ENCODE results near the gene ALDOA.

ALDOA gene

DNA sequence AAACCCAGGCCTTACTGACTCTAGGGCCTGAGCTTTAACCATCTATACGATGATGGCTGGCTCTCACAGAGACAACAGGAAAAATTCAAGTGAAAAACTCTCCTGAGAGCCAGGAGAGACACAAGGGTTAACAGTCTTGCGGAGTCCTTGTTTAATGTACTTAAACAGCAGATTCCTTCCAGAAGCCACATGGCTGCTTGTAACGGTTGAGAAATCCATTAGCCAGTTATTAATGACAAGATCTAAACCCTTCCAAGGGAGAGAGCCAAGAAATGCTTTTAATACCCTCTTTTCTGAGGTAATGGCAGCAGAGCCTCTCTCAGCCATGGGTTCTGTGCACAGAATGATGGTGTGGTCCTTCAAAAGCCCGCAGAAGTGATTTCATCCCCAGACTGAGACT, 5.2 kb upstream of the ALDOA start:
- DNase-seq: no peak
- Histone ChIP-seq H3K4me3 (ENCODE audit: insufficient read depth, low read depth, low read length, poor library complexity, severe bottlenecking) (no peak overlapping the region), H3K27ac (ENCODE audit: insufficient read depth, low read length, poor library complexity, severe bottlenecking) (no peak overlapping the region), H3K9me3 (ENCODE audit: control insufficient read depth, low read length) (no peaks in the 10 kb centered on the region), H3K36me3 (ENCODE audit: control insufficient read depth, insufficient read depth, low read length) (no peaks in the 10 kb centered on the region), H3K27me3 (replicated peaks; ENCODE audit: control insufficient read depth, insufficient read depth, low read length, poor library complexity, severe bottlenecking) (no peaks in the 10 kb centered on the region), H3K4me1 (ENCODE audit: control insufficient read depth, insufficient read depth, low read length, poor library complexity, severe bottlenecking) (peaks cover 10% of the 10 kb centered on the region)

DNA sequence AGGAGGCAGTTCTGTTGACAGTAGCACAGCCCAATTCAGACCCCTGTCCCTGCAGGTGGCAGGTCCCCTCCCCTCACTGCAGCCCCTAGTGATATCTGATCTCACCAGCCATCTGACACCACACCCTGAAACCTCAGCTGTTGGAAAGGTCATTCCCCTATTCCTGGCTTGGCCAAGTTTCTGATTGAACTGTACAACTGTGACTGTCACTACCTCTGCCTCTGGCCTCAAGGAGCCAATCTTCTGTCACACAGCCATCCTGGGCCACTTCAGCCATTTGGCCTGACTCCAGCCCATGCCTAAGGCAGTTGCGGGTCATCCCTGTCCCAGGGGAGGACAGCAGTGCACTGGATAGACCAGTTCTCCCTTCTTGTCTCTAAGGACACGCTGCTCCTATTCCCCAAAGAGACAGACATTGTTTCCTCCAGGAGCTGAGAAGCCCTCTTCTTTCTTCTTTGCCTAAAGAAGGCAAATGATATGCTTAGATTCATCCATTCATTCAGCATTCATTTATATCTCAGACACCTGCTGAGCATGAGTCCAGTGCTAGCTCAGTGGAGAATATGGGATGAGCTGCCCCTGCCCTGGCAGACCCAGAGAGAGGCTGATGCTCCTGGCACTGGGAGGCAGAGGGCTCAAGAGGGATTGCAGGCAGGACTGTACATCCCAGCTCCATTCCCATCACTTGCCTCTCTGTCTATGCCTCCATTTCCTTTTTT, 4.6 kb upstream of the ALDOA start:
- no peaks in the 10 kb centered on the region for H3K9me3 ChIP-seq (ENCODE audit: control insufficient read depth, low read length)
- H3K36me3 ChIP-seq (ENCODE audit: control insufficient read depth, insufficient read depth, low read length): no peaks in the 10 kb centered on the region
- no peak overlapping the region for H3K27ac ChIP-seq (ENCODE audit: insufficient read depth, low read length, poor library complexity, severe bottlenecking)
- no peak overlapping the region for H3K4me3 ChIP-seq (ENCODE audit: insufficient read depth, low read depth, low read length, poor library complexity, severe bottlenecking)
- no peak for DNase-seq
- H3K4me1 ChIP-seq (ENCODE audit: control insufficient read depth, insufficient read depth, low read length, poor library complexity, severe bottlenecking): peaks cover 10% of the 10 kb centered on the region
- no peaks in the 10 kb centered on the region for H3K27me3 ChIP-seq (replicated peaks; ENCODE audit: control insufficient read depth, insufficient read depth, low read length, poor library complexity, severe bottlenecking)

DNA sequence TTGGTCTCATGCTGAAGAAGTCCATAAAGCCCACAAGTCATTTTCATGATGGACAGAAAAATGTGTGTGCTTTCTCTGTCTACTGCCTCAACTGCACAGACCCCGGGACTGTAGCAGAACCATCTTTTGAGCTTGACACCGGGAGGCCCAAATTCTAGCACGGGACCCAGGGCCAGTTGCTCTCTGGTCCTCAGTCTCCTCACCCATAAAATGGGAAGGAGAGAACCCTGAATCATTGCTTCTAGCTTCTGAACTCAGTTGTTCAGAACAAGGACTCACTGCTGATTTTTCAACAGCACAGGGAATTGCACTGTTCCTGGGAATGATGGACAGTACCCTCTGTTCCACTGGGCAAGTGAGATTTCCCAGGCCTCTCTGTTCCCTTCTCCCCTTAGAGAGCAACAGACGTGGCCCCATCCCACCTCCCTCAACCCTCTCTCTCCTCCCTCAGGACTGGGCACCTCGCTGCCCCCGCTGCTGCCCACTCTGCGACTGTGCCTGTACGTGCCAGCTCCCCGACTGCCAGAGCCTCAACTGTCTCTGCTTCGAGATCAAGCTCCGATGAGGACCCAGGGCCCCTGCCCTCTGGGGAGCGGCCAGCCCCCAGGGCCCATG, 2.2 kb upstream of the ALDOA start:
- peaks cover 12% of the 10 kb centered on the region for H3K36me3 ChIP-seq (ENCODE audit: control insufficient read depth, insufficient read depth, low read length)
- DNase-seq: no peak
- H3K27ac ChIP-seq (ENCODE audit: insufficient read depth, low read length, poor library complexity, severe bottlenecking): peak overlapping the region; percentile 83
- H3K9me3 ChIP-seq (ENCODE audit: control insufficient read depth, low read length): no peaks in the 10 kb centered on the region
- H3K27me3 ChIP-seq (replicated peaks; ENCODE audit: control insufficient read depth, insufficient read depth, low read length, poor library complexity, severe bottlenecking): no peaks in the 10 kb centered on the region
- peaks cover 28% of the 10 kb centered on the region for H3K4me1 ChIP-seq (ENCODE audit: control insufficient read depth, insufficient read depth, low read length, poor library complexity, severe bottlenecking)
- peak overlapping the region; percentile 98 for H3K4me3 ChIP-seq (ENCODE audit: insufficient read depth, low read depth, low read length, poor library complexity, severe bottlenecking)

DNA sequence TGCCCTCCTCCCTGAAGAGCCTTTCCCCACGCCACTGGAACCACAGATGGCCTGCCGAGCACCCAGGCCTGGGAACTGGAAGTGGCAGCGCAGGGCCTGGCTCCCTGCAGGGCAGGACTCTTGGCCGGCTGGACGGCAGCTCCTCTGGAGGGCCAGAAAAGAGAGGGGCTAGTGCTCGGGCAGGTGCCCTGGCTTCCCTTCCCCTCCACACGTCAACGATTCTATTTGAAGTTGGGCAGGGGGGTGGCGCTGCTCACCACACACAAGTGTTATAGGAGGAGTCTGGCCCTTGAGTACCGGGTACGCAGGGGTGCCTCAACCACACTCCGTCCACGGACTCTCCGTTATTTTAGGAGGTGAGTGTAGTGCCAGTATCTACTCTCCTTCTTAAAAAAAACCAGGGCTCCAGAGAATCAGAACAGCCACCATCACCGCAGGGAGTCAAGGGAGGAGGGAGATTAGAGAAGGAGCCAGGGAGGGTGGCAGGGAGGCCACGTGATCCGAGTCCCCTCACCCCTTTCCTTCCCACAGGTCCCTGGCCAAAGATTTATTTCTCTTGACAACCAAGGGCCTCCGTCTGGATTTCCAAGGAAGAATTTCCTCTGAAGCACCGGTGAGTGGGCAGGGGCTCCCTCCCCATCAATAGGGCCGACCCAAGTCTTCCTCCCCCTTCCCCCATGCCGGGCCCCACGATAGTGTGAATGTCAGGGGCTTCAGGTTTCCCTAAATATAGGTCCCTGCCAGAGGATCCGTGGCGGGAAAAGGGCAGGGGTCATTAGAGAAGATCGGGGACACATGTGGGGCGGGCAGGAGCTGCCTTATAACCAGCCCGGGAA, 1.4 kb upstream of the ALDOA start:
- peaks cover 19% of the 10 kb centered on the region for H3K36me3 ChIP-seq (ENCODE audit: control insufficient read depth, insufficient read depth, low read length)
- H3K9me3 ChIP-seq (ENCODE audit: control insufficient read depth, low read length): no peaks in the 10 kb centered on the region
- peak; percentile 41 to 49 (median 43) for DNase-seq
- peak overlapping the region; percentile 98 for H3K4me3 ChIP-seq (ENCODE audit: insufficient read depth, low read depth, low read length, poor library complexity, severe bottlenecking)
- no peaks in the 10 kb centered on the region for H3K27me3 ChIP-seq (replicated peaks; ENCODE audit: control insufficient read depth, insufficient read depth, low read length, poor library complexity, severe bottlenecking)
- H3K27ac ChIP-seq (ENCODE audit: insufficient read depth, low read length, poor library complexity, severe bottlenecking): peak overlapping the region; percentile 83
- peaks cover 32% of the 10 kb centered on the region for H3K4me1 ChIP-seq (ENCODE audit: control insufficient read depth, insufficient read depth, low read length, poor library complexity, severe bottlenecking)

DNA sequence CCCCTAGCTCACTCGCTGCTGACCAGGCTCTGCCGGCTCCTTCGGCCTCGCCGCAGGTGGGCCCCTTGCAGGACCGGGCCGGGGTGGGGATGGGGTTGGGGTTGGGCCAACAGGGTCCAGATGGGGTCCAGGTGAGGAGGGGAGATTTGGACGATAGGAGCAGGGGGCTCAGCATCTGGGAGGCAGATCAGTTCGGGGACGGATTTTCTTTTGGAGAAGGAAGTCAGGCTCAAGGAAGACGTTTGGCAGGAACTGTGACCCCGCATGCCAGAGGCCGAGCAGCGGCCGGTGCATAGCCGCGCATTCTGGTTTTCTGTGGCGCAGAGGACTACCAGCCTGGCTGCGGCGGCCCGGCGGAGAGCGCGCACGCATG, 845 bp upstream of the ALDOA start:
- H3K27me3 ChIP-seq (replicated peaks; ENCODE audit: control insufficient read depth, insufficient read depth, low read length, poor library complexity, severe bottlenecking): no peaks in the 10 kb centered on the region
- peak overlapping the region; percentile 83 for H3K27ac ChIP-seq (ENCODE audit: insufficient read depth, low read length, poor library complexity, severe bottlenecking)
- no peak for DNase-seq
- peaks cover 26% of the 10 kb centered on the region for H3K36me3 ChIP-seq (ENCODE audit: control insufficient read depth, insufficient read depth, low read length)
- no peaks in the 10 kb centered on the region for H3K9me3 ChIP-seq (ENCODE audit: control insufficient read depth, low read length)
- H3K4me1 ChIP-seq (ENCODE audit: control insufficient read depth, insufficient read depth, low read length, poor library complexity, severe bottlenecking): peaks cover 33% of the 10 kb centered on the region
- H3K4me3 ChIP-seq (ENCODE audit: insufficient read depth, low read depth, low read length, poor library complexity, severe bottlenecking): peak overlapping the region; percentile 98

DNA sequence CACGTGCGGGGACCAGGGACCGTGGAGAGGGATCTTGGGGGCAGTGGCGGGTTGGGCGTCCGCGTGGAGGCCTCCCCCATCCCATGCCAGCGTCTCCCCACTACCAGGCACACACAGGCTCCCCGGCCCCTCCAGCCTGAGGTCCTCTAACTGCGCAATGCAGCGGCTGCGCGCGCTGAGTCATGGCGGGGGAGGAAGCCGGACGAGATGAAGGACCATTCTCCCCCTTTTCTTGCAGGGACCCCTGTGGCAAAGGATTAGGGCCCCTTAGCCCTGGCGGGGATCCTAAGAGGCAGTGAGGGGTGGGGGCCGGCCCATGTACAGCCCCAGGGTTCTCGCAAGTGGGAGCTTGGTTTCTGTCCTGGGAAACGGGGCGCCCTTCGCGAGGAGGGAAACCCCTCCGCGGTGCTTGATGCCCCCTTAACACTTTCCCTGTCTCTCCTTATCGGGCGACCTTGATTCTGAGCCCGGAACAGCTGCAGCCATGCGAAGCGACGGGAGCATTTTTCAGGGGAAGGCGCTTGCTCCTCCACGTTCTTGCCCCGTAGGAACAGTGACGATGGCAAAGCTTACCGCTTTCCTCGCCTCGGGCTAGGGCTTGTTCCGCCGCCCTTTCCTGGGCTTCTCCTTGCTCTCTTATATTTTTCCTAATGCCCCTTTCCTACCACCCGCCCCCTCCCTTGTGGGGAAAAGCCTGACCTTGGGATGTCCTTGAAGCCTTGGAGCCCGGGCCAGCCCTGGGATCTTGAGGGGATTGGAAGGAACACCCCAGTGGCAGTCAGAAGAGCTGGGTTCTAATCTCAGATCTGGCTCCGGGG, 592 bp downstream of the ALDOA start:
- DNase-seq: peak in 1 of 3 donors; percentile 20
- Histone ChIP-seq H3K27me3 (replicated peaks; ENCODE audit: control insufficient read depth, insufficient read depth, low read length, poor library complexity, severe bottlenecking) (no peaks in the 10 kb centered on the region), H3K4me1 (ENCODE audit: control insufficient read depth, insufficient read depth, low read length, poor library complexity, severe bottlenecking) (peaks cover 33% of the 10 kb centered on the region), H3K4me3 (ENCODE audit: insufficient read depth, low read depth, low read length, poor library complexity, severe bottlenecking) (peak overlapping the region; percentile 98), H3K27ac (ENCODE audit: insufficient read depth, low read length, poor library complexity, severe bottlenecking) (peak overlapping the region; percentile 83), H3K9me3 (ENCODE audit: control insufficient read depth, low read length) (no peaks in the 10 kb centered on the region), H3K36me3 (ENCODE audit: control insufficient read depth, insufficient read depth, low read length) (peaks cover 39% of the 10 kb centered on the region)

DNA sequence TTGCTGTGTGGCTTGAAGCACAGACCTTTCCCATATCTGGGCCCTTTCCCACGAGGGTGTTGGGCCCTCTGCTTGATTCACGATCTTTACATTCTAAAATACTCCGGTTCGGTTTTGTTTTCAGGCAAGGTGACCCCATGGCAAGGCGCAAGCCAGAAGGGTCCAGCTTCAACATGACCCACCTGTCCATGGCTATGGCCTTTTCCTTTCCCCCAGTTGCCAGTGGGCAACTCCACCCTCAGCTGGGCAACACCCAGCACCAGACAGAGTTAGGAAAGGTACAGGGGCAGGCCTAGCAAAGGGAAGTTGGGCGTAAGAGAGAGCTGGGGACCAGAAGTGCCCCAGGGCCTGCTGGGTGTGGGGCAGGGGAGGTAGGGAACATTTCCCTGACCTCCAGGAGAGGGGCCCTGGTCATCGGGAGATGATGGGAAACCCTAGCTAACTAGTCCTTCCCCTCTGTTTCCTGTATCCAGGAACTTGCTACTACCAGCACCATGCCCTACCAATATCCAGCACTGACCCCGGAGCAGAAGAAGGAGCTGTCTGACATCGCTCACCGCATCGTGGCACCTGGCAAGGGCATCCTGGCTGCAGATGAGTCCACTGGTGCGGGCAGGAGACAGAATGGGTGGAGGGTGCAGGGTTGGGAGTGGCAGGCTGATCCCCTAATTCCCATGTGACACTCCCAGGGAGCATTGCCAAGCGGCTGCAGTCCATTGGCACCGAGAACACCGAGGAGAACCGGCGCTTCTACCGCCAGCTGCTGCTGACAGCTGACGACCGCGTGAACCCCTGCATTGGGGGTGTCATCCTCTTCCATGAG, 1.4 kb downstream of the ALDOA start:
- peaks cover 46% of the 10 kb centered on the region for H3K36me3 ChIP-seq (ENCODE audit: control insufficient read depth, insufficient read depth, low read length)
- H3K9me3 ChIP-seq (ENCODE audit: control insufficient read depth, low read length): no peaks in the 10 kb centered on the region
- DNase-seq: no peak
- H3K4me3 ChIP-seq (ENCODE audit: insufficient read depth, low read depth, low read length, poor library complexity, severe bottlenecking): peak overlapping the region; percentile 98
- peak overlapping the region; percentile 83 for H3K27ac ChIP-seq (ENCODE audit: insufficient read depth, low read length, poor library complexity, severe bottlenecking)
- H3K4me1 ChIP-seq (ENCODE audit: control insufficient read depth, insufficient read depth, low read length, poor library complexity, severe bottlenecking): peaks cover 33% of the 10 kb centered on the region
- H3K27me3 ChIP-seq (replicated peaks; ENCODE audit: control insufficient read depth, insufficient read depth, low read length, poor library complexity, severe bottlenecking): no peaks in the 10 kb centered on the region

DNA sequence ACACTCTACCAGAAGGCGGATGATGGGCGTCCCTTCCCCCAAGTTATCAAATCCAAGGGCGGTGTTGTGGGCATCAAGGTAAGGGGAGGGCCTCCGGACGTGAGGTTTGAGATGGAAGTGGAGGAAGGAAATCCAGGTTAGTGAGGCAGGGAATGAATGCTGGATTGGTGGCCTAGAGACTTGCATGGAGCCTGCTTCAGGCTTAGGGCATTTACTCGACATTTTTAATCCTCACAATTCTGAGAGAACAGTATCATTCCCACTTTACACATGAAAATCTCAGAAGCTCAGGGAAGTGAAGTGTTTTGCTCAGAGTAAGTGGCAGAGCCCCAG, 2.0 kb downstream of the ALDOA start:
- H3K4me3 ChIP-seq (ENCODE audit: insufficient read depth, low read depth, low read length, poor library complexity, severe bottlenecking): peak overlapping the region; percentile 98
- H3K36me3 ChIP-seq (ENCODE audit: control insufficient read depth, insufficient read depth, low read length): peaks cover 46% of the 10 kb centered on the region
- no peaks in the 10 kb centered on the region for H3K9me3 ChIP-seq (ENCODE audit: control insufficient read depth, low read length)
- DNase-seq: no peak
- H3K27me3 ChIP-seq (replicated peaks; ENCODE audit: control insufficient read depth, insufficient read depth, low read length, poor library complexity, severe bottlenecking): no peaks in the 10 kb centered on the region
- peaks cover 33% of the 10 kb centered on the region for H3K4me1 ChIP-seq (ENCODE audit: control insufficient read depth, insufficient read depth, low read length, poor library complexity, severe bottlenecking)
- H3K27ac ChIP-seq (ENCODE audit: insufficient read depth, low read length, poor library complexity, severe bottlenecking): peak overlapping the region; percentile 29

DNA sequence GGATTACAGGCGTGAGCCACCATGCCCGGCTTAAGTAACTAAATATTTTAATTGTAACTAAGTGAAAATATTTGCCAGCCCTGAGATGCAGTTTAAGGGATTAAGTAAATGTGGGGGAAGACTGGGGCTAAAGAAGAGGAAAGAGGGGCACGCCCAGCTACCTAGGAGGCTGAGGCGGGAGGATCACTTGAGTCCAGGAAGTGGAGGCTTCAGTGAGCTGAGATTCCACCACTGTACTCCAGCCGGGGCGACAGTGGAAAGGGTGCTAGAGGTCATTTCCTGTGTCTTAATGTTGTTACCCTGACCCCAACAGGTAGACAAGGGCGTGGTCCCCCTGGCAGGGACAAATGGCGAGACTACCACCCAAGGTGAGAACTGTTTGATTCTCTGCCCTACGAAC, 2.8 kb downstream of the ALDOA start:
- peaks cover 32% of the 10 kb centered on the region for H3K4me1 ChIP-seq (ENCODE audit: control insufficient read depth, insufficient read depth, low read length, poor library complexity, severe bottlenecking)
- H3K9me3 ChIP-seq (ENCODE audit: control insufficient read depth, low read length): no peaks in the 10 kb centered on the region
- H3K36me3 ChIP-seq (ENCODE audit: control insufficient read depth, insufficient read depth, low read length): peaks cover 46% of the 10 kb centered on the region
- no peaks in the 10 kb centered on the region for H3K27me3 ChIP-seq (replicated peaks; ENCODE audit: control insufficient read depth, insufficient read depth, low read length, poor library complexity, severe bottlenecking)
- no peak overlapping the region for H3K4me3 ChIP-seq (ENCODE audit: insufficient read depth, low read depth, low read length, poor library complexity, severe bottlenecking)
- H3K27ac ChIP-seq (ENCODE audit: insufficient read depth, low read length, poor library complexity, severe bottlenecking): no peak overlapping the region
- DNase-seq: no peak
